ENCODE data around the gene FLII. TPM values are rescaled to one million over a fixed set of nuclear protein-coding genes. Genes with fewer than 3 reads are reported as not detected.

The FLII gene
- total and polyA plus RNA-seq, 2 experiments from 2014 or later = 175 to 373 TPM

DNA sequence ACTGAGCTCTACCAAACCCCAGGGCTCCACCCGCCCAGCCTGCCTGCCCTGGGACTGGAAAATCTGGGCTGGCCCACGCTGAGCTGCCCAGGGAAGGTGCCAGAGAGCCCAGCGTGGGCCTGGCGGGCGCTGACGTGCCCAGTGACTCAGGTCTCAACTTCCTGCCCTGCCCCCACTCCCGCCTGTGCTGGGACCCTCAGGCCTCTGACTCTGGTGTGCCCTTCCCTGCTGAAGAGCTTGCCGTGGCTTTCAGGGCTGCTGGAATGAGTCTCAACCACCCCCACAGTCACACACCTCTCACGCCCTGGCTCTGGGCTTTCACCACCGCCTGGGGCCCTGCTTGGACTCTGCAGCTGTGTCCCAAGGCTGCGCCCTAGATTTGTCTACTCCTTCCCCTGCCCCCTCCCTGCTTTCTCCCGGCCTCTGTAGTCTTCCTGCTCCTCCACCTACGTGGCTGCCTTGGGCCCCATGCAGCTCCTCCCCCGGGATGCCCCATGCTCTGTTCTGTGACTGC lies 22.7 kb downstream of the FLII start (continued):
- no peak for TF ChIP-seq REST (IDR thresholded peaks at IDR 0.05; ENCODE audit: unreplicated experiment)
- TF ChIP-seq ZNF114 (CRISPR knock-in tag; IDR thresholded peaks at IDR 0.05) = no peak
- no peak for TF ChIP-seq ETS1 (IDR thresholded peaks at IDR 0.05)
- no peak for TF ChIP-seq POLR2AphosphoS5 (IDR thresholded peaks at IDR 0.05; ENCODE audit: low read depth)
- no peak for TF ChIP-seq EZH2phosphoT487 (IDR thresholded peaks at IDR 0.05; ENCODE audit: unreplicated experiment)

DNA sequence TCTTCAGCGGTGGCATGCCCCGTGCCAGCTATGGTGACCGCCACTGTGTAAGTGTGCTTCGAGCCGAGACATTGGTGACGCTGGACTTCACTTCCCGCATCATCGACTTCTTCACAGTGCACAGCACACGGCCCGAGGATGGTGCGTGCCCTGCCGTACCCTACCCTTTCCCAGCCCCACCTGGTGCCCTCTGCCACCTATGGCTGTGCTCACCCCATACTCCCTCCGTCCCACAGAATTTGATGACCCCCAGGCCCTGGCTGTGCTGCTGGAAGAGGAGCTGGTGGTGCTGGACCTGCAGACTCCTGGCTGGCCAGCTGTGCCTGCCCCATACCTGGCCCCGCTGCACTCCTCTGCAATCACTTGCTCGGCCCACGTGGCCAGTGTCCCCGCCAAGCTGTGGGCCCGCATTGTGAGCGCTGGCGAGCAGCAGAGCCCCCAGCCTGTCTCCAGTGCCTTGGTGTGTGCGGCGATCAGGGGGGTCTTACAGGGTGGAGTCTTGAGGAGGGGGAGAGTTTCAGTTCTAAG lies 23.6 kb downstream of the FLII start:
- Mint-ChIP-seq H3K27ac (no peak overlapping the region; the same call in 1 of the 2 replicates), H3K27me3 (ENCODE audit: insufficient read depth, low read depth, poor library complexity) (peaks cover 4% of the 10 kb centered on the region), H3K4me1 (peaks cover 4% of the 10 kb centered on the region; the same call in 1 of the 3 replicates), H3K4me3 (no peak overlapping the region), H3K36me3 (ENCODE audit: low read depth) (peaks cover 39% of the 10 kb centered on the region), H3K9me3 (no peaks in the 10 kb centered on the region)
- DNase-seq (ENCODE audit: low spot score) (no peak), ATAC-seq (no peak)
- peaks cover 19% of the 10 kb centered on the region for H3K79me2 ChIP-seq (replicated peaks; ENCODE audit: insufficient read depth)
- no peak overlapping the region for H2AFZ ChIP-seq
- no peak overlapping the region for H3K27ac ChIP-seq (ENCODE audit: low read depth)
- no peaks in the 10 kb centered on the region for H3K4me1 ChIP-seq (ENCODE audit: insufficient read depth)
- H3K27me3 ChIP-seq (ENCODE audit: insufficient read depth) = no peaks in the 10 kb centered on the region
- H3F3A ChIP-seq (replicated peaks; ENCODE audit: low read depth) = no peaks in the 10 kb centered on the region
- H3K36me3 ChIP-seq (ENCODE audit: insufficient read depth) = 0 out of 2 replicates have a peak, but pooled peaks cover 3% of the 10 kb centered on the region
- H3K4me2 ChIP-seq = no peak overlapping the region
- H4K20me1 ChIP-seq (replicated peaks; ENCODE audit: insufficient read depth) = no peaks in the 10 kb centered on the region; the same call in 1 of the 2 replicates
- H3K9me2 ChIP-seq (ENCODE audit: insufficient read depth) = no peaks in the 10 kb centered on the region
- H3K4me3 ChIP-seq = no peak overlapping the region
- TF ChIP-seq POLR2AphosphoS5 (IDR thresholded peaks at IDR 0.05; ENCODE audit: low read depth) (no peak), REST (IDR thresholded peaks at IDR 0.05; ENCODE audit: unreplicated experiment) (no peak), NANOG (IDR thresholded peaks at IDR 0.05; ENCODE audit: borderline replicate concordance) (no peak), CTCF (conservative IDR thresholded peaks at IDR 0.05; ENCODE audit: low read depth in 2 of 2) (no peak), ZNF331 (CRISPR knock-in tag; IDR thresholded peaks at IDR 0.05; ENCODE audit: low read depth) (no peak), EZH2phosphoT487 (IDR thresholded peaks at IDR 0.05; ENCODE audit: unreplicated experiment) (no peak), ETS1 (IDR thresholded peaks at IDR 0.05) (no peak), JUNB (IDR thresholded peaks at IDR 0.05; ENCODE audit: unreplicated experiment) (no peak), STAT1 (IDR thresholded peaks at IDR 0.05; ENCODE audit: unreplicated experiment) (no peak), ZNF114 (CRISPR knock-in tag; IDR thresholded peaks at IDR 0.05) (no peak)
